ENCODE results near the gene AAMDC.

Gene AAMDC

DNA sequence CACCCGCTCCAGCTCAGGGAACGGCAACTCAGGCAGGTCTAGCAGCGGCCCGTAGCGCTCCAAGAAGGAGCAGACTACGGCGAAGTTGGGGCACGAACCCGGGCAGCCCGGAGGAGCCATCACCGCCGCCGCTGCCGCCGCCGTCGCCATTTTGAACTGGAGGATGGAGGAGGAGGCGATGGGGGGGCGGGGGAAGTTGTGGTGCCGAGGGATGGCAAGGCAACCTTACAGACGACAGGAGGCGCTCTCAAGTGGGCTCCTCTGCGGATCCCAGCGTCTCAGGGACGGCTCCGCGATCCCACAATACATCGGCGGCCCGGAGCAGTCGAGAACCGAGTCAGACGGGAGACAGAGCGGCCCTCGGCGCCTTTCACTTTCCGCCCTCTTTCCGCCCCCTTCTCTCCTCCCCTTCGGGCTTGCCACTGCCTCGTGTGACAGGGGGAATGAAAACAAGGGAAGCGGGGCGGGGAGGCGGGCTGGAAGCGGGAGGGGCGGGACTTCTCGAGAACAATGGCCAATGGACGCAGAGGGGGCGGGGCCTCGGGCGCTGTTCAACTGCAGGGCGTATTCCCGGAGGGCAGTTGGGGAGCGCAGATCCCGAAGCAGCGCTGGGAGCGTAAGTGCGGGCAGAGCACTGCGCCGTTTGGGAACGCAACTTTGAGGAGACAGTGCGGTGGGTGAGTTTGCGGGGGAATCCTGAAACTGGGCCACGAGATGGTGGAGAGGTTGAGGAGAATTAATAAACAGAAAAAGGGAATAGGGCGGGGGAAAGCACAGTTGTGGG lies at the start of gene AAMDC, which contains the start of gene RSF1:
AAMDC (plus strand) TSS at position 580 of the 784 bp plus-strand sequence. CDS start 21,353 bp downstream, outside the sequence.
RSF1 (minus strand) TSS at position 158 of the 784 bp plus-strand sequence; CDS start at position 150, 8 bp downstream.
- peak; percentile 99 for DNase-seq

DNA sequence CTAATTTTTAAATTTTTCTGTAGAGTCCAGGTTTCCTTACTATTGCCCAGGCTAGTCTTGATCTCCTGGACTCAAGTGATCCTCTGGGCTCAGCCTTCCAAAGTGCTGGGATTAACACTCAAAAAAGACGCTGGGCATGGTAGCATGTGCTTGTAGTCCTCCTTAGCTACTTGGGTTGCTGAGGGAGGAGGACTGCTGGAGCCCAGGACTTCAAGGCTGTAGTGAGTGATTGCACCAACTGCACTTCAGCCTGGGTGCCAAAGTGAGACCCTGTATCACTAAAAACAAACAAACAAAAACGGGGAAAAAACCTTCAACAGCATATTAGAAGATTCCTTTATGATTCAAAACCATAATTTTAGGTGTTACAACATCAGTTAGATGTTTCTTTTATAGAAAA lies 45.0 kb upstream of the AAMDC start:
- DNase-seq, result no peak

DNA sequence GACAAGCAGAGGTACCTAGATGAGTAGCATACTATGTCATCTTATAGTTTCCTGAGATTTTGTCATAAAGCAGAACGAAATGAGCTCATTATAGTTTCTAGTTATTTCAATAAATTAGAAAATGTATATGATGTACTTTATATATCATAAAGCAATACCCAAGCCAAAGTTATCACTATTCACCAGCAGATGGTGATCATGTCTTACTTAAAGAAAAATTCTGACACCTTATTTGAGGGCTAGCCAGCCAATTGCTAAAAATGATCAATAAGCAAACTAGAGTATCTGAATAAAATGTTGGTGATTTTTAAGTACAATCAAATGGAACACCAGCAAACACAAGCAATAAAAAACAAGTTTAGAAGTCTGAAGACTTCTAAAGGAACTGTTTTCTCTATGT lies 44.5 kb upstream of the AAMDC start:
- no peak for DNase-seq

DNA sequence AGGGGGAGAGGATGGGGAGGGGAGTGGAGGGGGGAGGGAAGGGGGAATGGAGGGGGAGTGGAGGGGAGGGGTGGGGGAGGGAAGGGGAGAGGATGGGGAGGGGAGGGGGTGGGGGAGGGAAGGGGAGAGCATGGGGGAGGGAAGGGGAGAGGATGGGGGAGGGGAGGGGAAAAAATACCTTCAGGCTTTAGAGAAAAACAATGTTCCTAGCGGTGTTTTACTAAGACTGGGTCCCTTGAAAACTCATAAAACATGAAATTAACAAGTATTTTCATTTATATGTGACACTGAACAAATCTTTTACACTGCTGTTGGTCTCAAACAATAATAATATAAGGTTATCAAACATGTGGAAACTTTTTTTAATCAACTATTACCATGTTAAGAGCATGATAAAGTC lies 42.8 kb upstream of the AAMDC start:
- DNase-seq, result no peak

DNA sequence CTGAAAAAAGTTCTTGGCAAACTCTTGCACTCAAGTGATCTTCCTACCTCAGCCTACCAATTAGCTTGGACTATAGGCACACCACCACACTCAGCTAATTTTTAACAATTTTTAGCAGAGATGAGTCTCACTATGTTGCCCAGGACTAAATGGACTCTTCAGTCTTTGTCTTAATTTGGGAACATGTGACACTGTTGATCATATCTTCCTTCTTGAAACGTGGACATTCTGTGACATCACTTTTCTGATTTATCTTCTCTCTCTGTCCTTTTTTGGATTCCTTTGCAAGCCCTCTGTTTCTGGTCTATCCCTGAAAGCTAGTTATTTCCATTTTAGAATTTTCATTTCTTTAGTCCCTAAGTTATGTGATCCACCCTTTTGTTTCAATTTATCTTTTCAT lies 42.4 kb upstream of the AAMDC start:
- DNase-seq, result no peak

DNA sequence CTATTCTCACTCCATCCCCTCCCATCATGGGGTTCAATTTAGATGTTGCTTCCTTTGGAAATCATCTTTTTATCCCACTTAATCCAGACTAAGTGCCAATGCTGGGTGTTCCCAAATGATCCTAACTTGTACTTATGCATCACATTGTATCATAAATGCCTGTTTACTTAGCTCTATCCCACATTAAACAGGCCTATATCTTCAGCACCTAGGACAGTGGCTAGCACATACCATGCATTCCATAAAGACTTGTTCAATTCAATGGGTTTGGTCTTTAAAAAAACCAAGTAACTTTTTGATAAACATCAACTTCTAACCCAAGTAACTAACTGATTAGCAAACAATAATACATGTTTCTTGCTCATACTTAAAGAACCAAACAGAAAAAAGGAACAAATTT lies 41.0 kb upstream of the AAMDC start:
- DNase-seq, result no peak

DNA sequence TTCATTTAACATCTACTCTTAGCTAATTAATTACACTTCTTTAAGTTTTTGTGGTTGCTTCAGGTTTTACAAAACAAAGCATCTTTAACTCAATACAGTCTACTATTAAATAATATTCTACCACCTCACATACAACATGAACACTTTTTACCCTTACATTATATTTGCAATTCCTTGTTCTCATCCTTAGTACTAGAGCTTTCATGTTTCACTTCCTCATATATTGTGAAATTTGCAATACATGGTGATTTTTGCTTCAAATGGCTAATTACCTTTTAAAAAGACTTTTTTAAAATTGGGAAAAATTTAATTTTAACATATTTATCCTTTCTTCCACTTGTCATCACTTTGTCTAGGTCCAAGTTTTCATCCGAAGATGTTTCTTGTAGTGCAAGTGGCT lies 37.9 kb upstream of the AAMDC start:
- DNase-seq, result no peak

DNA sequence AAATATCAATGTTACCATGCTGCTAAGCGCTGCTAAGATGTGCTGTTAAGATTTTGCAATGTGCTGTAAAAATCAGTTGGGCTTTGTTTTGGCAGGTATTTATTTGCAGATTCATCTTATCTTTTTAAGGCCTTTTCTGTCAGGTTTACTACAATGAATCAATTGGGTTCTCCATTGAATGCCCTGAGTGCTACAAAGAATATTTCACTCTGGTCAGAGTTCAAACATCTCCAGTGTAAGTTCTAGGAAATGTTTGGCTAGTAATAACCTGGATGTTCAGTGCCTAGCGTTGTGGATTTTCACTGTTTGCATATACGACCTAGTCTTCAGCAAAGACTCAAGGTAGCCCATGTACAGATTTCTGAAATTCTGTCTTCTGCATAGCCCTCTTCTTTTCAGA lies 36.4 kb upstream of the AAMDC start:
- DNase-seq, result no peak

DNA sequence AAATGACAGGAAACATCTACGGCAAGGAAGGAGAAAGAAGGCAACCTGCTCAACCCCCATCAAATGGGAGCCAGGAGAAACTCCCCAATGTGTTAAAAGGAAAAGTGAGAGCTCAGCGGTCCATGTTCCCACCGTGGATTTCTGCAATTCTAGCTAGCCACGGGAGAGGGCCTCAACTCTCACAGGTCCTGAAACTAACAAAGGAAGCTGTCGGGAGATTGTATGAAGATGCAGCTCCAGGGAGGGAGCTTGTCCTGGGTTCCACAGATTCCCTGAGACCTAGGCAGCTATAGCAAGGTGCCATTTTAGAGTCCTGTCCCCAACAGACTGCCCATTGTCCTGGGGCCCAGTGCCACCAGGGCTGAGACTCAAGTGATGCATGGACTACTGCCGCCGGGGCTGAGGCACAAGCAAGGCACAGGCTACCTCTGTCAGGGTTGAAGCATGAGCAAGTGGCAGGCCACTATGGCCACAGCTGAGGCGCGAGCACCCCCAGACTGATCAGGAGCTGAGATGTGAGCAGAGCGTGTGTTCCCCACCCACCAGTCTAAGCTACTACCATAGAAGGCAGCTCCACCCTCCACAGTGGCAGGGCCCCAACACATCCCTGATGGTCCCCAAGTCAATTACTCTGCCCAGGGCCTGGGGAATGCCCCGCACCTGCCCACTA lies 31.7 kb upstream of the AAMDC start:
- no peak for DNase-seq

DNA sequence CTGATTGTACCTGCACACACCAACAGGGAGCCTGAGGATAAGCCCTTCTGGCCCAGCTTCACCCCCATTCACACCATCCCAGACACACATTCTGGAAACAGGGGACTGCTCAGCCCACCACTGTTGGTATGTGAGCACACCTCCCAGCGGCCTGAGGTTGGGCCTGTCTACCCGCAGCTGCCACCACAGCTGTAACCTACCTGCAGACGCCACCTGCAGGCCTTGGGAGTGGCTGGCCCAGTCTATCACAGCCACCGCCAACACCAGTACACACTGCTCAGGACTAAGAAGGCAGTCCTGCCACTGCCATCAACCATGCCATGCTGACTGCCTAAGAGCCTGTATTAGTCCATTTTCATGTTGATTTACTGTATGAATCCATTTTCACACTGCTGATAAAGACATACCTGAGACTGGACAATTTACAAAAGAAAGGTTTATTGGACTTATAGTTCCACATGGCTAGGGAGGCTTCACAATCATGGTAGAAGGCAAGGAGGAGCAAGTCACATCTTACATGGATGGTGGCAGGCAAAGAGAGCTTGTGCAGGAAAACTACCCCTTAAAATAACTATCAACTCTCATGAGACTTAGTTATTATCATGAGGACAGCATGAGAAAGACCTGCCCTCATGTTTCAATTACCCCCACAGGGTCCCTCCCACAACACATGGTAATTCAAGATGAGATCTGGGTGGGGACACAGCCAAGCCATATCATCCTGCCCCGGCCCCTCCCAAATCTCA lies 31.0 kb upstream of the AAMDC start:
- no peak for DNase-seq

DNA sequence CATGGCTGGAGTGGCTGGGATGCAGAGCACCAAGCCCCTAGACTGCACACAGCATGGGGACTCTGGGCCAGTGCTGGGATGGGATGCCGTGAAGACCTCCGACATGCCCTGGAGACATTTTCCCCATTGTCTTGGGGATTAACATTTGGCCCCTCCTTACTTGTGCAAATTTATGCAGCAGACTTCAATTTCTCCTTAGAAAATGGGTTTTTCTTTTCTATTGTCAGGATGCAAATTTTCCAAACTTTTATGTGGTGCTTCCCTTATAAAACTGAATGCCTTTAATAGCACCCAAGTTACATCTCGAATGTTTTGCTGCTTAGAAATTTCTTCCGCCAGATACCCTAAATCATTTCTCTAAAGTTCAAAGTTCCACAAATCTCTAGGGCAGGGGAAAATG lies 29.6 kb upstream of the AAMDC start:
- DNase-seq, result no peak

DNA sequence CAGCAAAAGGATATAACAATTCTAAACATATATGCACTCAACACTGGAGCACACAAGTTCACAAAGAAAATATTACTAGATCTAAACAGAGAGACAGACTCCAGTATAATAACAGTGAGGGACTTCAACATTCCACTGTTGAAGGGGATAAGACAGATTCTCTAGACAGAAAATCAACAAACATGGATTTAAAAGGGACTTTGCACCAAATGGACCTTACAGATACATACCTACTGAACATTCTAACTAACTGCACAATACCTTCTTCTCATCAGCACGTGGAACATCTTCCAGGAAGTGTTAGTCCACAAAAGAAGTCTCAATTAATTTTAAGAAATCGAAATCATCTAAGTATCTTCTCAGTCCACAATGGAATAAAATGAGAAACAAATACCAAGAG lies 27.0 kb upstream of the AAMDC start:
- no peak for DNase-seq

DNA sequence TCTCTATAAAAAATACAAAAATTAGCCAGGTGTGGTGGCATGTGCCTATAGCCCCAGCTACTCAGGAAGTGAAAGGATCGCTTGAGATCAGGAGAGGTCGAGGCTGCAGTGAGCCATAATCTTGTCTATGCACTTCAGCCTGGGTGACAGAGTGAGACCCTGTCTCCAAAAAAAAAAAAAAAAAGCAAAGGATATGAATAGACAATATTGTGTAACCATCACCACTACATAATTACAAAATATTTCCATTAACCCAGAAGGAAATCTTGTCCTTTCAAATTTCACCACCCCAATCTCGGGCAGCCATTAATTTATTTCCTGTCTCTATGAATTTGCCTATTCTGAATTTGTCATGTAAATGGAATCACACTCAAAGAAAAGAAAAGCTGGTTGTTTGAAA lies 21.6 kb upstream of the AAMDC start:
- DNase-seq, result no peak

DNA sequence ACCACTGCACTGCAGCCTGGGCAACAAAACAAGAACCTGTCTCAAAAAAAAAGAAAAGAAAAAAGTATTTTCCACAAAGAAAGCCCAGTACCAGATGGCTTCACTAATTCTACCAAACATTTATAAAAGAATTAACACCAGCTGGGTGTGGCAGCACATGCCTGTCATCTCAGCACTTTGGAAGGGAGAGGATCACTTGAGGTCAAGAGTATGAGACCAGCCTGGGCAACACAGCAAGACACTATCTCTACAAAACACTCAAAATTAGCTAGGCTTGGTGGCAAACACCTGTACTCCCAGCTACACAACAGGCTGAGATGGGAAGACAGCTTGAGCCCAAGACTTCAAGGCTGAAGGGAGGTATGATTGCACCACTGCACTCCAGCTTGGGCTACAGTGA lies 20.5 kb upstream of the AAMDC start:
- DNase-seq, result no peak

DNA sequence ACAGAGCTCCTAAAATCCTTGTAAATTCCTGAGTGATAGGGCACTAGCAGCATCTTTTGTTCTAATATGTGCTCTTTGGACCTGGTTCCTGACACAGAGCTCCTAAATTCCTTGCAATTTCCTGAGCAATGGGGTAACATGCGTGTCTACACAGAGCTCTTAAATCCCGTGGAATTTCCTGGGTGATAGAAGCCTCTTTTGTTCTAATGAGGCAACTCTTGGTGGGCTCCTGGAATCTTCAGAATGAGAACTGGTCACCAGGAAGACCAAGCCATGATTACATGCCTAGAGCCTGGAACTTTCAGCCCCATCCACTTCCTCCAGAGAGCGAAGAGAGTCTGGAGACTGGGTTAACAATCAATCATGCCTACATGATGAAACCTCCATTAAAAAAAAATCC lies 19.5 kb upstream of the AAMDC start:
- DNase-seq, result no peak

DNA sequence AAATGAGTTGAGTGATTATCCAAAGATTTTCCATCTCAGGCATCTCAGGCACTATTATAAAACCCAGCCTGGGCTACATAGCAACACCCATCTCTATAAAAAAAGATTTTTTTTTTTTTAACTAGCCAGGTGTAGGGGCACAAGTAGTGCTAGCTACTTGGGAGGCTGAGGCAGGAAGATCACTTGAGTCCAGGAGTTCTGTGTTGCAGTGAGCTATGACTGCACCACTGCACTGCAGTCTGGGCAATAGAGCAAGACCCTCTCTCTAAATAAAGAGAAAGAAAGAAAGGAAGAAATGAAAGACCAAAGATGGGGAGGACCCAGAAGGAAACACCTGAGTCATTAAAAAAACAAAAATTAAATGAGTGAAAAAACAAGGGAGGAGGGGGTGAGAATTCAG lies 14.5 kb upstream of the AAMDC start:
- DNase-seq, result no peak

DNA sequence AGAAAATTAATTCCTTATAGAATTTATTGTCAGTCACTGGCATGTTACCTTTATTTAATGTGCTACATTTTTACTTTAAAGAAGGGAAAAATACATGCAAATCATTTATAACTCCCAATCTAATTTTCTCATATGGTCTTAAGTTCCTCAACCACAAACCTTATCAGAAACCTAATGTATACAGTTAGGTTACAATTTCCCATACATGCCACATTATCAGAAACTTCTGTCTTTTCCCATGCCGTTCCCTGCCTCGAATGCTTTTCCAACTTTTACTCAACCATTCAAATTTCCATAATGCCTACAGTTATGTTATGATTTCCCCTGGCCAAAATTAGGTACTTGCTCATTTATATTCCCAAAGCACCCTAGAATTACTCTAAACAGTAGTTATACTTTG lies 14.0 kb upstream of the AAMDC start:
- no peak for DNase-seq

DNA sequence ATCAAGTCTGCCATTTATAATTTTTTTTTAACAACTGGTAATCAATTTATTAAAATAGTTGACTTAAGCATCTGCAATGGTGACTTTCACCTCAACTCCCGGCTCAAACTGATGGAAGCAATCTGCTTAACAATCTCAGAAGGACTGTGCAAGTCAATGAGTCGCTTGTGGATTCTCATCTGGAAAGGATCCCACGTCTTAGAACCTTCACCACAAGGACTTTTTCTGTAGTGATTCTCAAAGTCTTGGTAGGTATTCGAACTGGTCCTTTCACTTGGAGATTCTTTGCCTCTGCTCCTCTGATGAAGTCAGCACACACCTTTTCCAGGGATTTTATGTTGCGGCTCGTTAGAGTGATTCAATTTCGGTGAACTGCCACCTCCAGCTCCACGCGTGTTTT lies 7.7 kb upstream of the AAMDC start:
- no peak for DNase-seq

DNA sequence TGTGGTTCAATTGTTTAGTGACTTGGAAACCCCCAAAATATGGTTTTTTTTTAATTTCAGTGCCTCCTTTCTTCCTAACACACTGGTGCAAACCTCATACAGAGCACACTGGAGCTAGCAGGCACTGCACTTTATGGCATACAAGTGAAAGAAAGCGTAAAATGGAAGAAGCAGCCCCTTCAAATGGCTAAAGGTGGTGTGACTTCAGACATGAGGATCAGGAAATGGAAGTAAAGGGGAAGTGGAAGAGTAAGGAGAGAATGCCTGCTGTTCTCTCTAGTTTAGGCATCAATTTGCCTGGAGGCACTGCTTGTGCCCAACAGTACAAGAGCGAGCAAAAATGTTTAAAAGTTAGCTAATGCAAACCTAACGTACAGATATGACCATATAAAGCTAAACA lies 6.1 kb upstream of the AAMDC start:
- DNase-seq, result no peak

DNA sequence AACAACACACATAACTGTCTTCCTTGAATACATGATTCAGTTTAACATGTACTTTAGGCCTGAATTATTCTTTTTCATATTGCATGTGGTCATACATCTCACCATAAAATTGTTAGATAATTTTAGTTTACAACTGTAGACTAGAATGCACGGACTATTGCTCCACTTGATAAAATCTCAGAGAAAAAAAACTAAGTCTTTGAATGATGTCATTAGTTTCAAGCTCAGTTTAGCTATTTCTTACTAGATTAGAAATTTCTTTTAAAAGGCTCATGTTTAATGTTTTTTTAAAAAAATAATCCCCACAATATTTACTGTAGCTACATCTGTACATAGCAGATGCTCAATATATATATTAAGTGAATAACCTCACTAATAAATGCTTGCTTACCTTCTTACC lies 5.5 kb upstream of the AAMDC start:
- DNase-seq, result no peak

DNA sequence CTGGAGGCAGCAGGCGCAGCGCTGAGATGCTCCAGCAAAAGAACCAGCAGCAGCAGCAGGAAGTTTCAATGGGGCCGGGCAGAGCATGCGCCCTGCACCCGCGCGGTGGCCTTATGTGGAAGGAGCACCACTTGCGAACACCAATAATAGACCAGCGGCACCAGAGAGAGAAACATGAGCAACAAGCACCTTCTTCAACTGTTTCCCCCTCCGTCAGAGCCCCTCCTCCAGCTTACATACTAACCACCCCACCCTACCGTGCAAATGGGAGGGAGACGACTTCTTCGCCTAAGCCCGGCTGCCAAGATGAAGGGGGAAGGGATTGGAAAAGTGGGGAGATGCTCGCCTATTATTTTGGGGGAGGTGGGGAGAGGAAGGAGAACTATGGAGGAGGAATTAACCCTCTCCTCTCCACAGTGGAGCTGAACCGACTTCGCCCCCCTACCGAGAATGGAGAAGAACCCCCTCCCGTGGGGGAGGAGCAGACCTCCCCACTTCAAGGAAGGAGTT lies 1.5 kb upstream of the AAMDC start:
- DNase-seq, result peak; percentile 87

DNA sequence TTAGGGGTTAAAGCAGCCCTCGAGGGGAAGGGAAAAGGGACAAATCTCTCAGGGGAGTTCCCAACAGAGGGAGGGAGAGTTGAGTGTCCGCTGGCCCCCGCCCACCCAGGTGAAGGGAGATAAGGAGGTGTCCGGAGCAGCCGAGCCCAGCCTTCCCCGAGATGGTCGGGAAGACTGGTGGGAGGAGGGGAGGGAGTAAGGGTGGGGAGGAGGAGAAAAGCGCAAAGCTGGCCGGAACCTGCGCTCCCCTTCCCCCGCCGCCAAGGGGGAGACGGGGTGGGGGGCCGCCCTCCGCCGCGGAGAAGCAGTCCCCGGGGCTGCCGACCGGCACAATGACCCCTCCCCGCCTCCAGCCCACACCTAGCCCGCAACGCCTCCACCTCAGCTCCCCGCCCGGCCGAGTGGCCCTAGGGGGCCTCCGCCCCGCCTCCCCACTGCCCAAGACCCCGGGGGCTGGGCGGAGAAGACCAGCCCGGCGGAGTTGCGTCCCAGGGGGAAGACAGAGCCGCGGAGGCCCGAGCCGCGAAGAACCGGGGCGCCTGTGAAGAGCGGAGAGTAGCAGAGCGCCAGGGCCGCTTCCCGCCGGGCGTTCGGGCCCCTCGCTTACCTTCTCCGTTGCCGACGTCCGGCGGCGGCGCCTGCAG lies 901 bp upstream of the AAMDC start:
- peak; percentile 71 for DNase-seq

DNA sequence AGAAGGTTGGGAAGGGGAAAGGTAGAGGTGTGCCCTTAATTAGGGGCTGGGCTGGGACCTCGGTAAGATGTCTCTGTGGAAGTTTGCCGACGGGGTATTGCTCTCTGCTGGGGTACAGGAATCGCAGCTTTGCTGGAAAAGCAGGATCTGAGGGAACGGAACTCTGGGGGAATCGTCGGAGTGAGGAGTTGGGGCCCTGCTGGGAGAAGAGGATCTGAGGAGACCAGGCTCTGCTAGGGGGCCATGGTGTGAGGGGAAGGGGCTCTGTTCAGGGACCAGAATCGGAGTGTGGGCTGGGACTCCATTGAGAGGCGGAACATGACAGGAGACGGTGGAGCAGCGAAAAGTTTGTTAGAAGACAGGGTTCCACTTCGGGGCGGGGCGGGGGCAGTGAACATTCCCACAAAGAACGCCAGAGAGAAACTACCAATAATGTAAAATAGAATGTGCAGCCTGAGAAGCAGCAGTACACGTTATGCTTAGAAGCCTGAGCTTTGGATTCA lies 456 bp downstream of the AAMDC start:
- peak; percentile 73 for DNase-seq

Data from right forelimb (tissue), 1 donor.